RWPE1 (cell line): ENCODE results near the gene GMPS.
"Not testable (repeated sequence)": the region's sequence is repeated elsewhere in the genome, so short reads cannot be mapped to it uniquely, and the experiment has no call there.

Source experiments
- CTCF ChIA-PET: fragments of 350-600 bp; sonication (Branson Sonifier 250); formaldehyde crosslinking; extraction: SDS; loops from one replicate; lab custom pipeline; 2021; lab: Yijun Ruan, JAX
- POLR2A ChIA-PET: fragments of 400-600 bp; formaldehyde crosslinking; extraction: SDS; loops from one replicate; lab custom pipeline; 2020; ENCODE audit warnings: antibody characterized with exemption; ENCODE audit not compliant: low non-redundant PET; lab: Yijun Ruan, JAX
- DNase-seq: peaks from one replicate; pipeline ENCODE4 v3.0.0; 2012; ENCODE audit warnings: low spot score
- H3K27ac ChIP-seq: fragments of 450-650 bp; 2 replicates; pipeline ENCODE4 v1.5.1; 2017
- CTCF ChIP-seq: fragments of 450-650 bp; conservative IDR thresholded peaks from 2 replicates; pipeline ENCODE4 v1.5.1; 2017; ENCODE audit warnings: low read depth, mild to moderate bottlenecking

The GMPS gene

GRCh38 chr3:155948476-155948875 lies 78.0 kb downstream of the GMPS start:
- POLR2A ChIA-PET: no interaction called here
- DNase-seq: no peak
- TF ChIP-seq CTCF: no peak
- no peak overlapping the region for H3K27ac ChIP-seq
- CTCF ChIA-PET: interaction anchor here (0.6 kb wide), 1 partner anchor 1773 kb away, joined by 4 read pairs; no protein-coding TSS in a partner anchor

DNA sequence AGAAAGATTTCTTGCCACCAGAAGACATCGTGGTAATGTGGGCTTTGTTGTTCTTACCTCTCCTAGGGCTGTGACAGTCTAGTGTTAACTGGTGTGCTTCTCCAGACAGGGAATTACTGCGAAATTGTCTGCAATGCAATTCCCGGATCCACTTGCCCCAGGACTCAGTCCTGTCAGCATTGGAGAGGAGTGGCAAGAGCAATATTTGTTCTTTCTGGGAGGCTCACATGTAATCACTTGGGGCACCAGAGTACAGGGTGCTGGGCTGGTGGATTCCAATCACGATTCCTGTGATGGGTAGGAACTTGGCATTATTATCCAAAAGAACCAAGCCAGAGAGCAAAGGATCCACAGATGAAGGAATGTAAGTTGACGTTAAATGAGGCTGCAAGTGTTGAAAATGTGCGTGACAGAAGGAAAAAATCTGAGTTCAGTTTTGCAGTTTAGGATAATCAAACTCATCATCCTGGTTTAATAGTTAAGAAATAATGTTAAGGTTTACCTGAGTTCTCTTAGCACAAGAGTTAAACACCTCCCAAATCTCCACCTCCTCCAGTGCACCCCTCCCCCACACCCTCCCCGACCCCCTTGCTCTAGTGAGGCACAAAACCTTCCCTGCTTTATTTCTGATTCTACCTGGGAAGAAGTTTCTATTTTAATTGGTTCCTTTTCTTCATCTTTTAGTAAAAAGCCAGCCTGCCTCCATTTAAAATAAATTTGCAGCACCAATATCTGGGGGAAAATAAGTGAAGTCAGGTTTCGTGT lies 79.2 kb downstream of the GMPS start:
- H3K27ac ChIP-seq: no peak overlapping the region
- ChIA-PET POLR2A (no interaction called here), CTCF (no interaction called here)
- no peak for DNase-seq
- no peak for TF ChIP-seq CTCF

GRCh38 chr3:155956508-155957411 lies 86.3 kb downstream of the GMPS start:
- ChIA-PET POLR2A (no interaction called here), CTCF (no interaction called here)
- no peak for TF ChIP-seq CTCF
- H3K27ac ChIP-seq: no peak overlapping the region
- DNase-seq: no peak

- no peak for DNase-seq
- TF ChIP-seq CTCF: no peak
- no peak overlapping the region for H3K27ac ChIP-seq
- ChIA-PET POLR2A (no interaction called here), CTCF (no interaction called here)
Observed at GRCh38 chr3:155957412-155957880, 87.0 kb downstream of the GMPS start.

- no peak for TF ChIP-seq CTCF
- no peak overlapping the region for H3K27ac ChIP-seq
- DNase-seq: no peak
- ChIA-PET CTCF (interaction anchor here (0.7 kb wide), 1 partner anchor 15 kb away, joined by 4 read pairs; no protein-coding TSS in a partner anchor), POLR2A (no interaction called here)
Observed at GRCh38 chr3:155958676-155959075, 88.2 kb downstream of the GMPS start.

- DNase-seq: no peak
- POLR2A ChIA-PET: no interaction called here
- H3K27ac ChIP-seq: no peak overlapping the region
- no peak for TF ChIP-seq CTCF
- CTCF ChIA-PET: interaction anchor here (0.5 kb wide), 1 partner anchor 10 kb away, joined by 3 read pairs; no protein-coding TSS in a partner anchor
Observed at GRCh38 chr3:155960060-155960459, 89.6 kb downstream of the GMPS start.

DNA sequence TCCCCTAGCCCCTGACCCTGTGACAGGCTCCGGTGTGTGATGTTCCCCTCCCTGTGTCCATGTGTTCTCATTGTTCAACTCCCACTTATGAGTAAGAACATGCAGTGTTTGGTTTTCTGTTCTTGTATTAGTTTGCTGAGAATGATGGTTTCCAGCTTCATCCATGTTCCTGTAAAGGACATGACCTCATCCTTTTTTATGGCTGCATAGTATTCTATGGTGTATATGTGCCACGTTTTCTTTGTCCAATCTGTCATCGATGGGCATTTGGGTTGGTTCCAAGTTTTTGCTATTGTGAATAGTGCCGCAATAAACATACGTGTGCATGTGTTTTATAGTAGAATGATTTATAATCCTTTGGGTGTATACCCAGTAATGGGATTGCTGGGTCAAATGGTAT lies 90.6 kb downstream of the GMPS start:
- DNase-seq, H3K27ac ChIP-seq, CTCF ChIA-PET, POLR2A ChIA-PET: not testable (repeated sequence)
